Nephron (organoid): ENCODE measurements around the gene KNL1.

Experiments
- H3K27ac Mint-ChIP-seq, 3 experiments: 2 replicates each; pipeline ENCODE4 v1.8.0; 2020; ENCODE audit warnings: mixed read lengths in 3 of 3, mild to moderate bottlenecking in 2 of 3, moderate library complexity in 1 of 3
- H3K27me3 Mint-ChIP-seq: 2 replicates; pipeline ENCODE4 v1.8.0; 2021; ENCODE audit warnings: low read depth, mild to moderate bottlenecking, moderate library complexity, mixed read lengths
- H3K36me3 Mint-ChIP-seq: 2 replicates; pipeline ENCODE4 v1.8.0; 2020; ENCODE audit warnings: low read depth, mixed read lengths
- H3K4me1 Mint-ChIP-seq: 2 replicates; pipeline ENCODE4 v1.8.0; 2020; ENCODE audit warnings: mixed read lengths
- H3K4me3 Mint-ChIP-seq, 3 experiments: 2 replicates each; pipeline ENCODE4 v1.8.0; 2020; ENCODE audit warnings: mild to moderate bottlenecking in 3 of 3, mixed read lengths in 3 of 3, moderate library complexity in 2 of 3
- H3K9me3 Mint-ChIP-seq: 2 replicates; pipeline ENCODE4 v1.8.0; 2020; ENCODE audit warnings: mixed read lengths
- CTCF ChIP-seq, 3 experiments: fragments of 200-600 bp; sonication (generic); IDR thresholded peaks; one replicate each; pipeline ENCODE4 v1.5.0; 2021; ENCODE audit warnings: antibody characterized with exemption in 3 of 3; ENCODE audit not compliant: unreplicated experiment in 3 of 3

The KNL1 gene

GRCh38 chr15:40618906-40619305 lies 24.9 kb downstream of the KNL1 start:
- H3K4me1 Mint-ChIP-seq, result no peaks in the 10 kb centered on the region
- no peaks in the 10 kb centered on the region for H3K9me3 Mint-ChIP-seq
- H3K27ac Mint-ChIP-seq, result no peak overlapping the region
- H3K36me3 Mint-ChIP-seq, result peaks cover 12% of the 10 kb centered on the region
- no peaks in the 10 kb centered on the region for H3K27me3 Mint-ChIP-seq
- TF ChIP-seq CTCF (IDR thresholded peaks at IDR 0.05; ENCODE audit: unreplicated experiment in 3 of 3), result no peak
- no peak overlapping the region for H3K4me3 Mint-ChIP-seq

GRCh38 chr15:40623361-40623760 lies 29.3 kb downstream of the KNL1 start:
- H3K27me3 Mint-ChIP-seq, result no peaks in the 10 kb centered on the region
- H3K27ac Mint-ChIP-seq, result no peak overlapping the region
- H3K9me3 Mint-ChIP-seq, result no peaks in the 10 kb centered on the region
- TF ChIP-seq CTCF (IDR thresholded peaks at IDR 0.05; ENCODE audit: unreplicated experiment in 3 of 3), result no peak
- no peak overlapping the region for H3K4me3 Mint-ChIP-seq
- peaks cover 11% of the 10 kb centered on the region for H3K36me3 Mint-ChIP-seq
- no peaks in the 10 kb centered on the region for H3K4me1 Mint-ChIP-seq

GRCh38 chr15:40630313-40630712 lies 36.3 kb downstream of the KNL1 start:
- H3K27me3 Mint-ChIP-seq, result no peaks in the 10 kb centered on the region
- H3K36me3 Mint-ChIP-seq, result peaks cover 15% of the 10 kb centered on the region
- H3K27ac Mint-ChIP-seq, result no peak overlapping the region
- TF ChIP-seq CTCF (IDR thresholded peaks at IDR 0.05; ENCODE audit: unreplicated experiment in 3 of 3), result no peak
- no peak overlapping the region for H3K4me3 Mint-ChIP-seq
- no peaks in the 10 kb centered on the region for H3K4me1 Mint-ChIP-seq
- H3K9me3 Mint-ChIP-seq, result no peaks in the 10 kb centered on the region

GRCh38 chr15:40633178-40633577 lies 39.1 kb downstream of the KNL1 start:
- H3K27ac Mint-ChIP-seq, result no peak overlapping the region
- H3K36me3 Mint-ChIP-seq, result peaks cover 12% of the 10 kb centered on the region
- H3K27me3 Mint-ChIP-seq, result no peaks in the 10 kb centered on the region
- H3K9me3 Mint-ChIP-seq, result no peaks in the 10 kb centered on the region
- no peaks in the 10 kb centered on the region for H3K4me1 Mint-ChIP-seq
- TF ChIP-seq CTCF (IDR thresholded peaks at IDR 0.05; ENCODE audit: unreplicated experiment in 3 of 3), result no peak
- no peak overlapping the region for H3K4me3 Mint-ChIP-seq

GRCh38 chr15:40637221-40637745 lies 43.2 kb downstream of the KNL1 start:
- TF ChIP-seq CTCF (IDR thresholded peaks at IDR 0.05; ENCODE audit: unreplicated experiment in 3 of 3), result no peak
- Mint-ChIP-seq H3K36me3 (peaks cover 5% of the 10 kb centered on the region), H3K4me1 (no peaks in the 10 kb centered on the region), H3K27ac (no peak overlapping the region), H3K9me3 (no peaks in the 10 kb centered on the region), H3K4me3 (no peak overlapping the region), H3K27me3 (no peaks in the 10 kb centered on the region)

GRCh38 chr15:40639677-40640076 lies 45.6 kb downstream of the KNL1 start:
- H3K27me3 Mint-ChIP-seq, result no peaks in the 10 kb centered on the region
- H3K36me3 Mint-ChIP-seq, result peaks cover 1% of the 10 kb centered on the region
- no peak overlapping the region for H3K27ac Mint-ChIP-seq
- TF ChIP-seq CTCF (IDR thresholded peaks at IDR 0.05; ENCODE audit: unreplicated experiment in 3 of 3), result no peak
- H3K4me1 Mint-ChIP-seq, result no peaks in the 10 kb centered on the region
- no peaks in the 10 kb centered on the region for H3K9me3 Mint-ChIP-seq
- H3K4me3 Mint-ChIP-seq, result no peak overlapping the region
